PC-9 (cell line): ENCODE data around the gene HNRNPU. TPM values are rescaled to one million over a fixed set of nuclear protein-coding genes. Genes with fewer than 3 reads are reported as not detected.

ENCODE experiments used
- BruUV-seq: library from RNA; stranded (reverse); fragments of 400-500 nt; replicated peaks from 2 replicates; lab custom pipeline; 2021; lab: Mats Ljungman, UMichigan
- CTCF ChIA-PET: fragments of 300-600 bp; sonication (Branson Sonifier 250); formaldehyde crosslinking; loops from one replicate; lab custom pipeline; 2022; ENCODE audit warnings: antibody characterized with exemption; lab: Charles Lee
- POLR2A ChIA-PET: fragments of 300-600 bp; sonication (Branson Sonifier 250); formaldehyde crosslinking; loops from one replicate; lab custom pipeline; 2022; ENCODE audit warnings: antibody characterized with exemption; ENCODE audit not compliant: unreplicated experiment; lab: Charles Lee
- DNase-seq, 2 experiments: peaks; one replicate each; pipeline versions ENCODE4 v3.0.0 to v3.0.0-alpha.2; 2015 to 2022; ENCODE audit warnings: mixed read lengths in 1 of 2
- H2AFZ ChIP-seq: fragments of 200-600 bp; sonication (generic); 2 replicates; pipeline ENCODE4 v1.8.1; 2017; ENCODE audit warnings: antibody characterized with exemption
- H3F3A ChIP-seq: fragments of 200-600 bp; sonication (generic); 2 replicates; pipeline ENCODE4 v1.8.1; 2017; ENCODE audit warnings: antibody characterized with exemption, mild to moderate bottlenecking, low read depth; ENCODE audit not compliant: insufficient read depth
- H3K27ac ChIP-seq: fragments of 200-600 bp; sonication (generic); 2 replicates; pipeline ENCODE4 v1.6.1; 2016; ENCODE audit warnings: mixed run types
- H3K27me3 ChIP-seq: fragments of 200-600 bp; sonication (generic); 2 replicates; pipeline ENCODE4 v1.6.1; 2016; ENCODE audit warnings: low read depth, mixed run types; ENCODE audit not compliant: insufficient read depth
- H3K36me3 ChIP-seq: fragments of 200-600 bp; sonication (generic); 2 replicates; pipeline ENCODE4 v1.6.1; 2016; ENCODE audit warnings: low read depth, mixed run types
- H3K4me1 ChIP-seq: fragments of 200-600 bp; sonication (generic); replicated peaks from 2 replicates; pipeline ENCODE4 v1.6.1; 2016; ENCODE audit warnings: mixed run types; ENCODE audit not compliant: insufficient read depth
- H3K4me2 ChIP-seq: fragments of 200-600 bp; sonication (generic); 2 replicates; pipeline ENCODE4 v1.6.1; 2017; ENCODE audit warnings: mixed run types
- H3K4me3 ChIP-seq: fragments of 200-600 bp; sonication (generic); 2 replicates; pipeline ENCODE4 v1.6.1; 2016; ENCODE audit warnings: mixed run types
- H3K79me2 ChIP-seq: fragments of 200-600 bp; sonication (generic); 2 replicates; pipeline ENCODE4 v1.6.1; 2017; ENCODE audit warnings: low read depth, mixed run types
- H3K9me2 ChIP-seq: fragments of 200-600 bp; sonication (generic); 2 replicates; pipeline ENCODE4 v1.8.1; 2017; ENCODE audit warnings: mild to moderate bottlenecking; ENCODE audit not compliant: insufficient read depth
- H3K9me3 ChIP-seq: fragments of 200-600 bp; sonication (generic); 2 replicates; pipeline ENCODE4 v1.8.1; 2016; ENCODE audit warnings: low read depth; ENCODE audit not compliant: insufficient read depth
- H4K20me1 ChIP-seq: fragments of 200-600 bp; sonication (generic); 2 replicates; pipeline ENCODE4 v1.8.1; 2017; ENCODE audit not compliant: insufficient read depth
- CTCF ChIP-seq: fragments of 200-600 bp; sonication (generic); conservative IDR thresholded peaks from 2 replicates; pipeline ENCODE4 v1.6.1; 2017; ENCODE audit warnings: mixed run types, antibody characterized with exemption, mild to moderate bottlenecking, moderate library complexity
- EZH2 ChIP-seq: fragments of 200-600 bp; sonication (generic); IDR thresholded peaks from 2 replicates; pipeline ENCODE4 v1.8.0; 2017; ENCODE audit warnings: antibody characterized with exemption, low read depth
- intact Hi-C: fragments of 100-400 bp; cut with micrococcal nuclease; formaldehyde crosslinking; loops from one replicate; pipeline ENCODE4 v1.10.0; 2022; ENCODE audit not compliant: unreplicated experiment
- total RNA-seq: library from RNA; stranded (reverse); gene quantifications from 2 replicates; pipeline ENCODE4 v1.2.3, GENCODE V29; 2021

HNRNPU gene
- total RNA-seq, 1 experiment from 2014 or later = 376 TPM

DNA sequence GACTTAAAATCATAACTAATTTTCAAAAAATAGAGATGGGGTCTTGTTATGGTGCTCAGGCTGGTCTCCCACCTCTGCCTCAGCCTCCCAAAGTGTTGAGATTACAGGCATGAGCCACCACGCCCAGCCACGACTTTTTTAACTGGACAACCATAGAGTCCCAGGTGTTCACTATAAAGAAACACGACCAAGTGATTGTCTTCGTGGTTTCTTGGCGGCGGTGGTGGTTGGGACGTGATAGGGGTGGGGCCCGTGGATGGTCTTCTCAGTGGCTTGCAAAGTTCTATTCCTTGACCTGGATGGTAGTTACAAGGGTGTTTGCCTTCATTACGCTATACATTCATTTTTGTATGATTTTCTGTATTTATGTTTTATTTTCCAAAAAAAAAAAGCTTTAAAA lies 63.5 kb downstream of the HNRNPU start:
- POLR2A ChIA-PET = interaction anchor here (0.6 kb wide), 1 partner anchor 241 kb away, joined by 6 read pairs; no protein-coding TSS in a partner anchor
- BruUV-seq = no TSS peak
- intact Hi-C loops = loop anchor here (1.0 to 2.0 kb wide), 2 partner anchors 34 to 241 kb away; partner anchors contain the start of gene COX20
- no peak overlapping the region for H3K27ac ChIP-seq
- TF ChIP-seq EZH2 (no peak), CTCF (no peak)
- no peak overlapping the region for H3K4me2 ChIP-seq
- H4K20me1 ChIP-seq = no peaks in the 10 kb centered on the region
- H3K36me3 ChIP-seq = no peaks in the 10 kb centered on the region
- no peaks in the 10 kb centered on the region for H3K9me3 ChIP-seq
- no peak overlapping the region for H3K4me3 ChIP-seq
- H3K79me2 ChIP-seq = no peaks in the 10 kb centered on the region
- DNase-seq = no peak
- H3F3A ChIP-seq = no peaks in the 10 kb centered on the region
- CTCF ChIA-PET = interaction anchor here (0.7 to 1.4 kb wide), 3 partner anchors 65 to 247 kb away, joined by 3 to 10 read pairs (median 9); no protein-coding TSS in a partner anchor
- no peaks in the 10 kb centered on the region for H3K9me2 ChIP-seq
- H2AFZ ChIP-seq = no peak overlapping the region
- no peaks in the 10 kb centered on the region for H3K27me3 ChIP-seq
- H3K4me1 ChIP-seq = no peaks in the 10 kb centered on the region

Other genes starting within 250 kb of the HNRNPU start
- gene DESI2, start 211.4 kb downstream of the HNRNPU start, total RNA-seq = 34.1 and 45.8 TPM in 2 replicates
- 34.5 and 40.7 TPM in 2 replicates for gene COX20, start 28.9 kb downstream of the HNRNPU start, total RNA-seq